Keratinocyte (primary cell): Measurements from ENCODE around the gene PWWP2B.

ENCODE experiments used
- EZH2 ChIP-seq: IDR thresholded peaks from one replicate; pipeline ENCODE4 v1.6.1; 2012; ENCODE audit warnings: inconsistent platforms, mild to moderate bottlenecking, low read length, moderate library complexity
- TF ChIP-seq, protein P1 (sequence below), 3 experiments: IDR thresholded peaks in 1 of 3; conservative IDR thresholded peaks in 1 of 3; optimal IDR thresholded peaks in 1 of 3; 2 replicates in 2 of 3; 3 replicates in 1 of 3; pipeline versions ENCODE3 to v1.5.1; 2011; ENCODE audit warnings: low read length in 3 of 3, mild to moderate bottlenecking in 3 of 3, moderate library complexity in 2 of 3, control low read depth in 1 of 3, inconsistent platforms in 1 of 3; ENCODE audit not compliant: insufficient read depth in 2 of 3; ENCODE audit errors: extremely low read depth in 1 of 3

DNA sequence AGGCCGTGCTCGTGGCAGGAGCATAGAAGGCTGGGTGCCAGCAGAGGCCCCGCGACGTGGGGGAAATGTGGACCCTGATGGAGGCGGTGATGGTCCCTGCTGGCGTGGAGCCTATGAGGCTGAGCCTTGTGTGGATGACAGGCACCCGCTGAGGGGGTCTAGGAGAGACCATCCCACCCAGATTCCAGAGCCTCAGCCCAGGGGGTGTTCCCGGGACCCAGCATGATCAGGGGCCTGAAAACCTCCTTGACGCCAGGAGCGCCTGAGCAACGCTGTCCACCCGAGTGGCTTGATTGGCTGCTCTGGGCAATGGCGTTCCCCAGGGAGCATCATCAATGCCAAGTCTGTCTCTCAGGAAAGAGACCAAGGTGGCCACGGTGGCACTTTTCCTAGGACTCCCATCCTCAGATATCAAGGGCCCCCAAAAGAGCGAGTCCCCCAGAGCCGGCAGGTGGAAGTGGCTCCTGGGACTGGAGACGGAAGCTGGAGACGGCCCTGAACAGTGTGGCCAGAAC lies 61.1 kb downstream of the PWWP2B start:
- no peak for TF ChIP-seq EZH2
- TF ChIP-seq, protein P1, sequence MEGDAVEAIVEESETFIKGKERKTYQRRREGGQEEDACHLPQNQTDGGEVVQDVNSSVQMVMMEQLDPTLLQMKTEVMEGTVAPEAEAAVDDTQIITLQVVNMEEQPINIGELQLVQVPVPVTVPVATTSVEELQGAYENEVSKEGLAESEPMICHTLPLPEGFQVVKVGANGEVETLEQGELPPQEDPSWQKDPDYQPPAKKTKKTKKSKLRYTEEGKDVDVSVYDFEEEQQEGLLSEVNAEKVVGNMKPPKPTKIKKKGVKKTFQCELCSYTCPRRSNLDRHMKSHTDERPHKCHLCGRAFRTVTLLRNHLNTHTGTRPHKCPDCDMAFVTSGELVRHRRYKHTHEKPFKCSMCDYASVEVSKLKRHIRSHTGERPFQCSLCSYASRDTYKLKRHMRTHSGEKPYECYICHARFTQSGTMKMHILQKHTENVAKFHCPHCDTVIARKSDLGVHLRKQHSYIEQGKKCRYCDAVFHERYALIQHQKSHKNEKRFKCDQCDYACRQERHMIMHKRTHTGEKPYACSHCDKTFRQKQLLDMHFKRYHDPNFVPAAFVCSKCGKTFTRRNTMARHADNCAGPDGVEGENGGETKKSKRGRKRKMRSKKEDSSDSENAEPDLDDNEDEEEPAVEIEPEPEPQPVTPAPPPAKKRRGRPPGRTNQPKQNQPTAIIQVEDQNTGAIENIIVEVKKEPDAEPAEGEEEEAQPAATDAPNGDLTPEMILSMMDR (optimal IDR thresholded peaks at IDR 0.05 in 1 of 3, IDR thresholded peaks at IDR 0.05 in 1 of 3, conservative IDR thresholded peaks at IDR 0.05 in 1 of 3; ENCODE audit: extremely low read depth in 1 of 3, insufficient read depth in 2 of 3, low read length in 3 of 3) = no peak
